H1 (cell line): ENCODE results near the gene ARR3. TPM values are rescaled to one million over a fixed set of nuclear protein-coding genes. Genes with fewer than 3 reads are reported as not detected.

Experiments
- CTCF ChIA-PET: fragments of 300-600 bp; sonication (Branson Sonifier 250); formaldehyde crosslinking; loops from one replicate; lab custom pipeline; 2021; ENCODE audit not compliant: partially characterized antibody; lab: Charles Lee
- POLR2A ChIA-PET: fragments of 300-600 bp; sonication (Branson Sonifier 250); formaldehyde crosslinking; loops from one replicate; lab custom pipeline; 2021; ENCODE audit warnings: inconsistent platforms; ENCODE audit not compliant: partially characterized antibody; lab: Charles Lee
- DNase-seq, 2 experiments: peaks; one replicate each; pipeline versions ENCODE4 v3.0.0 to v3.0.0-alpha.2; 2010 to 2022; ENCODE audit warnings: low spot score in 2 of 2, low read depth in 1 of 2, mixed read lengths in 1 of 2
- FAIRE-seq: peaks from 2 replicates; lab custom pipeline; 2011; peaks lifted over from hg19 to GRCh38; lab: Jason Lieb, UNC
- H2AFZ ChIP-seq: 2 replicates; pipeline ENCODE4 v1.8.1; 2012; ENCODE audit warnings: low read length, inconsistent platforms
- H2AK5ac ChIP-seq: 2 replicates; pipeline ENCODE4 v1.6.1; 2013; ENCODE audit warnings: low read depth, low read length
- H2BK120ac ChIP-seq: replicated peaks from 2 replicates; pipeline ENCODE3; 2013; ENCODE audit warnings: low read depth, low read length, inconsistent platforms
- H2BK12ac ChIP-seq: 2 replicates; pipeline ENCODE4 v1.6.1; 2013; ENCODE audit warnings: low read depth, low read length
- H2BK15ac ChIP-seq: 2 replicates; pipeline ENCODE4 v1.6.1; 2013; ENCODE audit warnings: low read length
- H2BK20ac ChIP-seq: 2 replicates; pipeline ENCODE4 v1.6.1; 2013; ENCODE audit warnings: low read length
- H2BK5ac ChIP-seq: 2 replicates; pipeline ENCODE4 v1.6.1; 2013; ENCODE audit warnings: low read depth, low read length
- H3K14ac ChIP-seq: 2 replicates; pipeline ENCODE4 v1.6.1; 2013; ENCODE audit warnings: inconsistent platforms; ENCODE audit not compliant: insufficient read length
- H3K18ac ChIP-seq: 2 replicates; pipeline ENCODE4 v1.6.1; 2013; ENCODE audit warnings: low read length; ENCODE audit errors: extremely low read depth
- H3K23ac ChIP-seq: 2 replicates; pipeline ENCODE4 v1.6.1; 2013; ENCODE audit warnings: inconsistent platforms; ENCODE audit not compliant: insufficient read length
- H3K23me2 ChIP-seq: 2 replicates; pipeline ENCODE4 v1.6.1; 2013; ENCODE audit warnings: low read depth, low read length
- H3K27ac ChIP-seq: 2 replicates; pipeline ENCODE4 v1.6.1; 2011; ENCODE audit warnings: low read depth, low read length, inconsistent platforms
- H3K27me3 ChIP-seq, 4 experiments: replicated peaks in 1 of 4; 1 replicate in 1 of 4; 2 replicates in 3 of 4; pipeline versions ENCODE4 v1.6.1 to v1.8.1; 2011 to 2013; ENCODE audit warnings: low read length in 3 of 4, mild to moderate bottlenecking in 3 of 4, inconsistent platforms in 2 of 4, mixed read lengths in 2 of 4, moderate library complexity in 1 of 4; ENCODE audit not compliant: control insufficient read depth in 3 of 4, insufficient read depth in 3 of 4; ENCODE audit errors: extremely low read depth in 1 of 4
- H3K36me3 ChIP-seq, 4 experiments: 2 replicates each; pipeline versions ENCODE4 v1.6.1 to v1.8.1; 2011 to 2013; ENCODE audit warnings: mild to moderate bottlenecking in 4 of 4, low read length in 3 of 4, moderate library complexity in 2 of 4, control low read depth in 1 of 4, inconsistent platforms in 1 of 4; ENCODE audit not compliant: insufficient read depth in 4 of 4, control insufficient read depth in 2 of 4
- H3K4ac ChIP-seq: replicated peaks from 2 replicates; pipeline ENCODE3; 2013; ENCODE audit warnings: low read length, low read depth, mixed read lengths, inconsistent platforms; ENCODE audit not compliant: insufficient read length
- H3K4me1 ChIP-seq, 4 experiments: replicated peaks in 1 of 4; 1 replicate in 1 of 4; 2 replicates in 3 of 4; pipeline versions ENCODE4 v1.6.1 to v1.8.1; 2011 to 2013; ENCODE audit warnings: low read length in 3 of 4, inconsistent platforms in 2 of 4, mixed read lengths in 1 of 4; ENCODE audit not compliant: insufficient read depth in 4 of 4, control insufficient read depth in 3 of 4
- H3K4me2 ChIP-seq, 2 experiments: 2 replicates each; pipeline versions ENCODE4 v1.6.1 to v1.8.1; 2011 to 2013; ENCODE audit warnings: low read depth in 2 of 2, low read length in 2 of 2, control low read depth in 1 of 2, inconsistent platforms in 1 of 2, mild to moderate bottlenecking in 1 of 2; ENCODE audit not compliant: insufficient read depth in 1 of 2
- H3K4me3 ChIP-seq, 4 experiments: fragments of 200-600, 300-600 bp in 1 of 4; sonication (generic), shearing (Covaris generic), sonication (Bioruptor Twin) in 1 of 4; 2 replicates each; pipeline versions ENCODE4 v1.5.1 to v1.8.1; 2011 to 2016; ENCODE audit warnings: low read length in 4 of 4, low read depth in 3 of 4, control low read depth in 2 of 4, inconsistent platforms in 2 of 4, mild to moderate bottlenecking in 2 of 4, mixed read lengths in 1 of 4, moderate library complexity in 1 of 4; ENCODE audit not compliant: insufficient read depth in 2 of 4; ENCODE audit errors: extremely low read depth in 1 of 4
- H3K56ac ChIP-seq: replicated peaks from 2 replicates; pipeline ENCODE3; 2013; ENCODE audit warnings: low read depth, mild to moderate bottlenecking, mixed read lengths, low read length, inconsistent platforms; ENCODE audit not compliant: insufficient read length
- H3K79me1 ChIP-seq: 2 replicates; pipeline ENCODE4 v1.6.1; 2013; ENCODE audit warnings: low read depth, low read length, control low read depth
- H3K79me2 ChIP-seq, 2 experiments: 2 replicates each; pipeline versions ENCODE4 v1.6.1 to v1.8.1; 2012 to 2013; ENCODE audit warnings: low read length in 2 of 2, mild to moderate bottlenecking in 2 of 2, inconsistent platforms in 1 of 2; ENCODE audit not compliant: insufficient read depth in 2 of 2, control insufficient read depth in 1 of 2
- H3K9ac ChIP-seq, 4 experiments: replicated peaks in 1 of 4; 1 replicate in 1 of 4; 2 replicates in 3 of 4; pipeline versions ENCODE4 v1.6.1 to v1.8.1; 2011 to 2013; ENCODE audit warnings: low read depth in 3 of 4, low read length in 3 of 4, control low read depth in 2 of 4, mild to moderate bottlenecking in 2 of 4, moderate library complexity in 2 of 4, inconsistent platforms in 1 of 4; ENCODE audit errors: extremely low read depth in 1 of 4
- H3K9me3 ChIP-seq, 2 experiments: 2 replicates each; pipeline versions ENCODE4 v1.6.1 to v1.8.1; 2012 to 2013; ENCODE audit warnings: mild to moderate bottlenecking in 2 of 2, moderate library complexity in 2 of 2, control low read depth in 1 of 2, inconsistent platforms in 1 of 2, low read depth in 1 of 2, low read length in 1 of 2, mixed read lengths in 1 of 2; ENCODE audit not compliant: insufficient read depth in 2 of 2
- H4K20me1 ChIP-seq, 2 experiments: replicated peaks in 1 of 2; 2 replicates each; pipeline versions ENCODE3 to v1.8.1; 2011 to 2013; ENCODE audit warnings: inconsistent platforms in 2 of 2, low read length in 2 of 2, mild to moderate bottlenecking in 1 of 2; ENCODE audit not compliant: insufficient read depth in 2 of 2, control insufficient read depth in 1 of 2
- H4K5ac ChIP-seq: 2 replicates; pipeline ENCODE4 v1.6.1; 2013; ENCODE audit warnings: low read length, low read depth, mixed read lengths, inconsistent platforms; ENCODE audit not compliant: insufficient read length
- H4K8ac ChIP-seq: 2 replicates; pipeline ENCODE4 v1.8.0; 2013; ENCODE audit warnings: mild to moderate bottlenecking, moderate library complexity, low read length, inconsistent platforms; ENCODE audit not compliant: insufficient read depth; ENCODE audit errors: extremely low read depth
- H4K91ac ChIP-seq: replicated peaks from 2 replicates; pipeline ENCODE3; 2013; ENCODE audit warnings: low read length, mixed read lengths, inconsistent platforms; ENCODE audit not compliant: insufficient read length
- WGBS, 2 experiments: shearing (Covaris generic) in 1 of 2; methylation state at CpG; one replicate each; pipeline versions ENCODE4 v1.1.6 to v1.1.7; 2013 to 2015; ENCODE audit warnings: low lambda C conversion rate in 2 of 2, mixed read lengths in 2 of 2, inconsistent platforms in 1 of 2, low coverage in 1 of 2, missing lambda C conversion rate in 1 of 2; ENCODE audit not compliant: insufficient replicate concordance in 2 of 2, insufficient coverage in 1 of 2, insufficient read length in 1 of 2; ENCODE audit errors: extremely low coverage in 1 of 2, missing lambda C conversion rate in 1 of 2; 5-methylcytosine and 5-hydroxymethylcytosine counted together
- polyA plus RNA-seq, 7 experiments: library from polyadenylated mRNA; depleted of rRNA in 3 of 7; stranded (reverse) in 5 of 7; unstranded in 2 of 7; fragments of >200 nt in 5 of 7; fragments of 200-250 nt in 2 of 7; gene quantifications; 1 replicate in 5 of 7; 2 replicates in 1 of 7; 4 replicates in 1 of 7; pipeline versions ENCODE4 v1.2.1 to v1.2.3, GENCODE V29; 2011 to 2013; ENCODE audit warnings: missing spikeins in 2 of 7, mixed read lengths in 2 of 7
- total RNA-seq: library from RNA; stranded (reverse); fragmentation: NEBNext Ultra II Directional; extraction: Animal tissue kit (Norgen Biotek cat#: 25700); gene quantifications from 2 replicates; pipeline ENCODE4 v1.2.1, GENCODE V29; 2021

ARR3 gene
- total and polyA plus RNA-seq, 2 of the 8 experiments (the other 6 are each of a cell fraction or from before 2014, with no cell fraction given), result not detected

DNA sequence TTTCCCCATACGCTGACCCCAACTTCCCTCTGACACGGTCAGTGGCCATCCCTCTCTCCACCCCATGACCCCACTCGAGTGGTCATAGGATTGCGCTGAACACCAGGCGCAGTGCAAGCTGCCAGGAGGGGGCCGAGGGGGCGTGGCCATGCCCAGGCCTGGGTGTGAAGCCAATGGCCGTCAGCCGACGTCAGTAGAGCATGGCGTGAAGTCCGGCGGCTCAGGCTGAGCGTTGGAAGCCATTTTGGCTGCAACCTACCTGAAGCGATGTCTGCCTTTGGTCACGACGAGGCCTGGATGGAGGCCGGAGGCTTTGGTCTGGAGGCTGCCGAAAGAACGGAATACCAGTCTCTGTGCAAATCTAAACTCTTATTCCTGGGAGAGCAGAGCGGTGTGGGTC is 13.8 kb downstream of the ARR3 start, which contains the start of gene RAB41:
TSS of gene RAB41 (plus strand) at position 222 of the 400 bp plus-strand sequence. CDS start at position 268, 46 bp downstream.
- Histone ChIP-seq H2BK20ac (no peak within 1 kb of the TSS), H4K20me1 (no peaks in the 10 kb centered on the region), H3K79me1 (no peaks in the 10 kb centered on the region), H3K23me2 (no peaks in the 10 kb centered on the region), H2AK5ac (no peak within 1 kb of the TSS), H3K9me3 (no peaks in the 10 kb centered on the region), H3K27ac (no peak within 1 kb of the TSS), H3K4me2 (no peak within 1 kb of the TSS), H3K23ac (no peak within 1 kb of the TSS), H4K5ac (no peak within 1 kb of the TSS), H2BK15ac (no peak within 1 kb of the TSS), H2AFZ (no peak within 1 kb of the TSS), H2BK120ac (no peak within 1 kb of the TSS), H3K4me3 (no peak within 1 kb of the TSS), H4K8ac (no peak within 1 kb of the TSS), H4K91ac (no peak within 1 kb of the TSS), H3K27me3 (no peaks in the 10 kb centered on the region), H3K9ac (no peak within 1 kb of the TSS), H3K18ac (no peak within 1 kb of the TSS), H3K36me3 (peaks cover 0 to 2% (median 0%) of the 10 kb centered on the region in 4 experiments; a peak in 2 of 8 replicates), H3K14ac (no peak within 1 kb of the TSS), H2BK12ac (no peak within 1 kb of the TSS), H2BK5ac (no peak within 1 kb of the TSS), H3K56ac (no peak within 1 kb of the TSS), H3K79me2 (no peaks in the 10 kb centered on the region), H3K4me1 (no peaks in the 10 kb centered on the region), H3K4ac (no peak within 1 kb of the TSS)
- CTCF ChIA-PET, result no interaction called here
- POLR2A ChIA-PET, result no interaction called here
- WGBS, 2 experiments, result 86% methylated on average over 15 of the region's 21 CpGs; no CpG with 5 or more reads in 1 of the 2 experiments
- FAIRE-seq (no peak), DNase-seq (no peak)
